Stimulated activated CD8-positive, alpha-beta memory T cell treated with anti-CD3 and anti-CD28 coated beads, Interleukin-7, amount 100 ng/mL, for 4 hours (primary cell): Measurements from ENCODE around the gene TRPC5OS.

Source experiments
- DNase-seq, 2 donors: peaks; one replicate each; pipeline ENCODE4 v3.0.0-alpha.2; 2020; ENCODE audit warnings: low read depth in 2 of 2

Gene TRPC5OS

DNA sequence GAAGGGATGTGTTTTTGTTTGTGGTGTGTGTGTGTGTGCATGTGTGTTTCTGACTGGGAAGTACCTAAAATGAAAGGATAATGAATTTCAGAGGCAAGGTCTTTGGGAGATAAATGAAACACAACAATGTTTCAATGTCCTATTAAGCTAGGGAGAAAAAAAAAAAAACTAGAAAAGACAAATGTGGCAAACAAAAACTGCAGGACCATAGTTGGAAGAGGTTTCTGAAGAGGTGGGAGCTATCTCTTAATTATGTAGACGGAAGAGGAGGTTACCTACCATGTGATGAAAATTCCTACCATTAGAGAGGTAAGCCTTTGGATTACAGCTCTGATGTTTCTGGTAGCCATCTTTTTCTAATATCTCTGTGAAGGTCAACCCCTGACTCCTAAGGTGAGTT is at the start of gene TRPC5OS:
TRPC5OS (plus strand) TSS at position 301 of the 400 bp plus-strand sequence. CDS start 25,669 bp downstream, outside the sequence.
- DNase-seq, result no peak

DNA sequence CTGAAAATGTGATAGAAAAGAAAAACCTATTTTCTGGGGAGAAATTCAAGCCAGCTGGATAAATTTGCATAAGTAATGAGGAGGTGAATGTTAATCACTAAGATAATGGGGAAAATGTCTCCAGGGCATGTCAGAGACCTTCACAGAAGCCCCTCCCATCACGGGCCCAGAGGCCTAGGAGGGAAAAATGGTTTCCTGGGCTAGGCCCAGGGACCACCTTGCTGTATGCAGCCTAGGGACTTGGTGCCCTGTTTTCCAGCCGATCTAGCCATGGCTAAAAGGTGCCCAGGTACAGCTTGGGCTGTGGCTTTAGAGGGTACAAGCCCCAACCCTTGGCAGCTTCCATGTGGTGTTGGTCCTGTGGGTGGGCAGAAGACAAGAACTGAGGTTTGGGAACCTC is 46.6 kb upstream of the TRPC5OS start:
- DNase-seq, result no peak

DNA sequence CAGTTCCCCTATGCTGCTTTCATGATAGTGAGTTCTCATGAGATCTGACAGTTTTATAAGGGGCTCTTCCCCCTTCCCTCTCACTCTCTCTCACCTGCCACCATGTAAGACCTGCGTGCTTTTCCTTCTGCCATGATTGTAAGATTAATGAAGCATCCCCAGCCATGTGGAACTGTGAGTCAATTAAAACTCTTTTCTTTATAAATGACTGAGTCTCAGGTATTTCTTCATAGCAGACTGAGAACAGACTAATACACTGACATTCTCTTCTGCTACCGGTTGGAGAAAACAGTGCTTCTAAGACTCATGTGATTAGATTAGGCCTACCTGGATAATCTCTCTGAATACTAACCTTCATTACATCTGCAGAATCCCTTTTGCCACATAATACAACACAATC is 45.4 kb upstream of the TRPC5OS start:
- DNase-seq, result no peak

DNA sequence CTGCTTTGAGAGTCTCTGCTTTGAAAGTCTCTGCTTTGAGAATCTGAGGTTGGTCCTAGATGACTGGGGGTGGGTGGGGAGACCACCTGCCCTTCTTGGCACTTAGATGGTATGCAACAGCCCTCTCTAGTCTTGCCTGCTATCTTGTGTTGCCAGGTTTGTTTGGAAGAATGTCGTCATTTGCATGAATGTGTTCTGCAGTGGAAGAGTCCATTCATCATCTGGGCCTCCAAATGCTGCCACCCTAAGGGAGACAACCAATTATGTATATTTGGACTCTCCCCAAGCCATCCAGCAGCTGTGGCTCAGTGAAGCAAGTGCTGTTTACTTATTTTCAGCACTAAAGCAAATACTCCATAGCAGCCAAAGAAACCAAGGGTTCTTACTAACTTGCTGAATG is 44.6 kb upstream of the TRPC5OS start:
- DNase-seq, result no peak

DNA sequence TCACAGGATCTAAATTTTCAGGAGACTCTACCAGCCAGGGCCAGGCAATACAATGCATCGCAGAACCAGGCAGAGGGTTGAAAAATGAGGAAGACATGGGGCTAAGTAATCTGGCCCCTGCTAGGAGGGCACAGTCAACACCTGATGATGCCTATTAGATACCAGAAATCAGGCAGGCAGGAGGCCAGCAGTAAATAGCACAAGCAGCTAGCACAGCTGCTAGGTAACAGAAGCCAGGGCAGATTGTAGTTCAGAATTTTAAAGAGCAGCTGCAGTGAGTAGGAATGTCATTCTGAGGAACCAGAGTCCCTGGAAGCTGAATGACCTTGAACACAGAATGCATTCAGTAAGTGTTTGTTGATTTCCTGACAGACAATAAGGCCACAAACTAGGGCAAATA is 38.8 kb upstream of the TRPC5OS start:
- no peak for DNase-seq

DNA sequence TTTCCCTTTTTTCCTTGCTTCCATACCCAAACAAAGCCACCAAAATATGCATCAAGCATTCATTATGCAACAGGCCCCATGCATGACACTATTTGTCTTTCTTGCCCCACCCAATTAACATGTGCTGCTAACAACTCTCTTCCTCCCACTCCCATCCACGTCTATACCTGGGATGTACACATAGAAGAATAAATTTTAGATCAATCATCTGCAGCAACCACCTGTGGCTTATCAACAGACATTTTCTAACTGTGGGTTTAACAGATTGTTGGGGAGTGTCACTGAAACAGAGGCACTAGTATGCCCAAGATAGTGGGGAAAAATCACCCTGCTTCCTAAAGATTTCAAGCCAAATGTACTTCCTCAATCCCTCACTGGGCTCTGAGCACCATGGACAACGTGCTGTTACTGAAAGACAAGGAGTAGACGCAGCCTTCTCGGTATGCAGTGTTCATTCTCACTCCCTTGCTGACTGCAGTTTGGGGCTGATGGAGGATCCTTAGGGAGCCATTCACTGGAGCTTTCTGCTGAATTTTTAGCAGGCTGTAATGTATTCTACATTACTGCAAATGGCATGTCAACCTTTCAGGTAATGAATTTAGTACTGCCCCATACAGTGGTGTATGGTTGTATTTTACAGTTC is 28.4 kb upstream of the TRPC5OS start:
- no peak for DNase-seq

DNA sequence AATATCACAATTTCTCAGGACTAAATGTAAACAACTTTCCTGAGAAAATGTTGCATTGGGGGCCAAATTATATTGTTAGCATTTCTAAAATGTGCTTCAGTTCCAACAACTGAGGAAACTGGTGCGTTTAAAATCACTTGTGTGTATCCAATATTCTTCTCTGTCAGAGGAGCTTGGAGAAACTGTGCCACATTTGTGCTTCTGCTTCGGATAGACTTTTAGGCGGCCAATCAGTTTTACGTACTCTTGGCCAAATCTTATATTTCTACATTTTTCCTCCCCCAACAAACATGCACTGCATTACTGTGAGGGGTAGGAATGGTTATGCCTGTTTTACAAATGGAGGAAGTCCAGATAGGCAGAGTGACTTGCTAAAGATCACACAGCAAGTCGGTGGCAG is 27.4 kb upstream of the TRPC5OS start:
- DNase-seq, result no peak

DNA sequence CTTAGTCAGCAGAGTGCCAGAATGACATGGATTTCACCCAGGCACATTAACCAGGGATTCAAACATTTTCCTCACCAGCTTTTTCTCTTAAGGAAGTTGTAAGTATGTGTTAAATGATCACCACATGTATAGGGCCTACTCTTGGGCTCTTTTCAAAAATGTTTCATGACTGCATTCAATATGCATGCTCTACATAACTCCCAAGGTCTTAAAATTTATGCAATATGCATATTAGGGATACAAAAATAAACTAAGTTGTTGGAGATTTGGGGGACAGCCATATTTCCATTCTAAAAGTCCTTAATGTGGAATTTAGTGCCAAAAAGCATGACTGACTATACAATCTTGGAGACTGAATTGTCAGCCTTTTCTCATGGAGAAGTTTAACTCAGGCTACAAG is 25.0 kb upstream of the TRPC5OS start:
- DNase-seq, result no peak

DNA sequence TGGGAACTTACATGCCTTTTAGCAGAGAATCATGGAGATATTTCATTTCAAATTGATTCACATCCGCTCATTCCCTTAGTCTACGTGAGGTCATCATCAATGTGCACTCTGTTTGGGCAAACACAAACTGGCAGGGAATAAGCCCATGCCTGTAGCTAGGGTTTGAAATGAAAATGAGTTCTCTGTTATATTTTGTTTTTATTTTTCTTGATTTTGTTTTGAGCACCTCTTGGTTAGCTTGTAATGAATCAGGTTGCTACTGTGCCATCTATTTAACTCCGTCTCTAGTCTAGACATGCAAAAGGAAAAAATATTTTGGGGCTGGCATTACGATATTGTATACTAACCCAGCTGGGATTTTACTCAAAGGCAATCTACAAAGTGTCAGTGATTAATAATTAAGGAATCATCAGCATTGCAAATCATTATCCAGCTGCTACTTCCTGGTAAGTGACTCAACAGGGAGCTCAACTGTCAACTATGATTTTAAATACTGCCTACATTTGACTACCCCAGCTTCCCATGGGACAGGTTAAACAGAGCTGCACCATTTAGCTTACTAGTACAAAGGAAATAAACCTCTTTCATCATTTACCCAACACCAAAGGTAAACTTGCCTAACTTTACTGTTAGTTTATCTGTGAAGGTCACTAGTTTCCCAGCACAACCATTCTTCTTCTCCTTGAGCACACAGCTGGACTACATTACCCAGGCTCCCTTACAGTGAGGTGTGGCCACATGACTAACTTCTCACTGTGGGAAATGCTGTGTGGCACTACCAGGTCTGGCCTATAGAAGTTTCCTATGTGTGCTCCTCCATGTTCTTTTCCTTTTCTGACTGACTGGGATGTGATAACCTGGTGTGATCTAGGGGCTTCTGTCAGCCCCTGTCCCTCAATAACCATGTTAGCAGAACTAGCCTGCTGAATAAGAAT is 21.2 kb upstream of the TRPC5OS start:
- DNase-seq, result no peak

DNA sequence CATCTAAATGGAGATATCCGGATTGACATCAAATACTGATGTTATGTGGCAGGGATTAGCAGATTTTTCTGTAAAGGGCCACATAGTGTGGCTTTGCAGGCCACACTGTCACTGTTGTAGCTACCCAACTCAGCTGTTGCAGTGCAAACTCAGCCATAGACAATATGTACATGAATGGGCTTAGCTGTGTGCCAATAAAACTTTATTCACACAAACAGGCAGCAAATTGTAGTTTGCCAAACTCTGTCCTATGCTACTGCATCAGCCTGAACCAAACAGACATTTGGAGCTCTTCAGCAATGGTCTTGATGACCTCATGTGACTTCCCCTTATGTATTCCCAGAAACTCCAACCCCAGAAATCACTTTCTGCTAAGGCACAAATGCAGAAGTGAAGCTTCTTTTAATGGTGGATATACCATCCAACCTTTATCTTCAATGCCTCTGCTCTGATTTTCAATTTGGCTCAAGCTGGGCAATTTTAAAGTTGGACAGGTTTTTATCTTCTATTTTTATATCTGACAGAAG is 18.4 kb upstream of the TRPC5OS start:
- DNase-seq, result no peak

DNA sequence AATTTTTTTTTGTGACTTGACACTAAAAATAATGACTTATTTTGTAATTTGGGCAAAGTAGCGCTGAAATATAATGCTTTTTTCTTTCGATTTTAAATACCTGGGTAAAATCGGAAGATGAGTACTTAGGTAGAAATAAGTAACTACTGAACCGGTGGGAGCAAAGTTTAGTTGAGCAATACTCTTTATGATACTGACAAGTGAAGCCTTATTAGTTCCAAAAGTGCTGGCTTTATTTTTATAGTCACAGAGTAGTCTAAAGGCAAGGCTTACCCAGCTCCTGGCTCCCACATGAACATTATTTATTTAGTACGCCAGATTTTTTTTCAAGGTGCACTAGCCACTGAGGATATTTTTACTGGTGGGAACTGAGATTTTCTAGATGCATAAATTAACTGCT is 14.4 kb upstream of the TRPC5OS start:
- DNase-seq, result no peak

DNA sequence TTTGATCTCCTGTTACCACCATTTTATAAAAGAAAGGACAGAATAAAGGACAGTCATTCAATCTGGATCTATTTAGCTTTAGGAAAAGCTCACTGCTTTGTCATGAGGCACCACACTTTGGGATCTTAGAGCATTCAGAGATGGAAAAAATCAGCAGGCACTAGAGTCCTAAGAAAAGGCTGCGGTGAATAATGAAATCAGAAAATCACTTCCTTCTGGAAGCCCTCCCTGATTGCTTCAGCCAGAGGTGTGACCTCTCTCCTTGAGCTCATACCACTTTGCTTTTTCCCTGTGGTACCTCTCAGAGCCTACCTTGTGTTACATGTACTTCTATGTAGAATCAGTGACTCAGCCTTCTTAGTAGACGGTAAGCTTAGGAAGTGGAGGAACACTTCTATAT is 8.7 kb upstream of the TRPC5OS start:
- DNase-seq, result no peak

DNA sequence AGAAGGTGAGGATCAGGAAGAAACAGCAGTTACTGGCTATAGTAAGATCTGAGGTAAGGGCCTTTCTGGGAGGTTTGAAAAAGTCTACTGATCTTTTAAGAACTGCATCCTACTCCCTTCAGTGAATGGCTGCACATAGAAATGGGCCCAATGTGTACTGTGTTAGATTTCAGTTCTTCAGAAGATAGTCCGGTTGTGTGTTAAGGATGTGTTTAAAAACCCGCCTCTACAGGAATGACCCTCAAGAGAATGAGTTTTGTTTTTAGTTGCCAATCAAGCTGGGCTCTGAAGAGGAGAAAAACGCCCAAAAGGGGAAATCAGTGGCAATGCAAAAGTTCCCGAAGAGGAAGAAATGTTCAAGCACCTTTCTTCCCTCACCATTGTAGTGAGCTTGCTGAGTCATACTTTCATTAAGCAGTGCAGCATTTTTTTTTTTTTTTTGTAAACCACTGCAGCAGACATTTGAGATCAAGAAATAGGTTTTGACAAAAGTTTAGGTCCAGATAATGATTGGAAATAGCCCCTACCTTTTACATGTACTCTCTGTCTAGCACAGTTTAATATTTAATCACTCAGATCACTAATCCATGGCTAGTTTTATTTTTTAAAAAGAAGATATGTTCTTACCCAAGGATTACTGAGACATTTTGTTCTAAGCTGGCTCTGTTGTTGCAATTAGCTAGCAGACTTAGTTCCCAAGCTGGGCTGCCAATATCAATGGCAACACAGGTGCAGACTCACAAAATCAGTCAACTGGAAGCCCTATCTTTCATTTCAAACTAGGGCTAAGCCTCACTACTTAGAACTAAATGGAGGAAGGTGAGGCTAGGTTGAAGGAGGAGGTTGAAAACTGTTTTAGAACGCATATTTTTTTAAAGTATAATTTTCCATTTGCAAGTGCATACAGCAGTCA is 7.0 kb upstream of the TRPC5OS start:
- DNase-seq, result no peak

DNA sequence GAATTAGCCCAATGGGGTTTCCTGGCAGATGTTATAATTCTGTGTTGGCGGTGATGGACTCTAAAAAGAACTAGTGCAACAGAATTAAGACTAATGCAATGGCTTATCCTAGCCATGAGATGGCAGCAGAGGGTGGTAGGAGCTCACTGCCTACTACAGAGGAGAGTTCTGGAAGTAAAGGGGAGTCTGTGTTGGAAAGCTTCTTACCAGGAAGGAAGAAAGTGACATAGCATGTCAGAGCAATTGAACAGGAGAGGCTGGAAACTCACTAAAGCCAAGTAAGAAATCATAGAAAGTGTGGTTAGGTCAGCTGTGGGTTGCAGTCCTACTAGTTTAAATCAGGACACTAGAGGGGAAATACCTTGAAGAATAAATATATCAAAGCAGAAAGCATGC is 6.3 kb upstream of the TRPC5OS start:
- no peak for DNase-seq

DNA sequence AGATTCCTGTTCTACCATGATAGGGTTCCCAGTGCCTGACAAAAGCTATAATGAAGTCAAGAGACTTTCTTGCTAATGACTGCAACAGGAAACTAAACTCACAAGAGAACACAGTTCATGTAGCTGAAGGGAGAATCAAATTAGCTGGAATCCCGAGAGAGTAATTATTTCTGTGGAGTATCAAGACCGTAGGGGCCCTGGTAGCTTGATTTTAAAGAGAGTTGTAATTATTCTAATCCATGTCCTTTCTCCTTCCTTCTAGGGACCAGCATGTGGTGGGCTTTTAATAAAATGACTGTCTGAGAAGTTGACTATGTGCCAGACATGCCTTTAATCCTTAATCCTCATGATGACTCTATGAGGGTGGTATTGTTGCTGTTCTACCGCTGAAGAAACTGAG is 1.7 kb upstream of the TRPC5OS start:
- no peak for DNase-seq

DNA sequence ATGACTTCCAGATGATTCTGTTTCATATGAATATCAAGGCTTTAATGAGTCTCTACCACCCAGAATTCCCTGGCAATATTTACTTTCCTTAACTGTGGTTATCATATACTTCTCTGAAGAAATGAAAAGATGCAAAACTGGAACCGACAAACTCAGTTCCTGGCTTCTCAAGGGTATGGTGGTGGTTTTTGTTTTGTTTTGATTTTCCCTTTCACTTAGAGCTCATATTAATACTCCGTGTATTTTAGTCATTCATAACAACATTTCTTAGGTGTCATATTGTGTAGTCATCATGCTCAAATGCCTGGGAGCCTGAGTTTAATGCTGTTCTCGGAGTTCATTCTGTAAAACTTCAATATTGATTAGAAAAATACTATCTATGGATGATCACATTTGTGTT is 665 bp downstream of the TRPC5OS start:
- DNase-seq, result no peak

DNA sequence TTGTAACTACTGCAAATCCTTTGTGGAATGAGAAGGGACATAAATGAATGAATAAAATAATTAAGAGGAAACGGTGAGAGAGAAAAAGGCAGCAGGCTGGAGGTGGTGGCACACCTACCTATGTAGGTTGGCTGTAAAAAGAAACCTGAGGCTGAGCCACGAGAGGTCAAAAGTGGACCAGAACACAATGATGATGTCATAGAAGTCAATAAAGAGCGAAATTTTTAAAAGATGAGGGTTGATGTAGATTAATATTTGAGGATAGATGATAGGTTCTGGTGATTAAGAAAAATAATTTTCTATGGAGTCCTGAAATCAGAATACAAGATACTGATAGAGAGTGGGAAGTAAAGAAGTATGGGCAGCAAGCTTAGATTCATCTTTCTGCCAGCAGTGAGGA is 1.7 kb downstream of the TRPC5OS start:
- no peak for DNase-seq

DNA sequence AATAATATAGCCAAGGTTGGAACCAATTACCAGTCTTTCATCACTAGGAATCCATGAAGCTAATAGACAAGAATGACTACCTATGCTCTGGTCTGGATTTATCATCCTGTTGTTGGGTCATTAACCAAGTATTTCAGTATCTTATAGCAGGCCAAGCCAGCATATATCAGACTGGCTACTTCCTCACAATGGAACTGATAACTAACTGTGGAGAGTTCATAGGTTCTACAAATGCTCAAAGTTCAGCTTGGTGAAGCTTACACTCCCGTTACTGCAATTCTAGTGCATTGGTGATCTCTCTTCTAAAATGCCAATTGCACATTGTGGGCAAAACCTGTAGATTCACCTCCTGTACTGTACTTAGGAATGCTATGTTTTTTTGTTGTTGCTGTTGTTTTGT is 4.8 kb downstream of the TRPC5OS start:
- DNase-seq, result no peak

DNA sequence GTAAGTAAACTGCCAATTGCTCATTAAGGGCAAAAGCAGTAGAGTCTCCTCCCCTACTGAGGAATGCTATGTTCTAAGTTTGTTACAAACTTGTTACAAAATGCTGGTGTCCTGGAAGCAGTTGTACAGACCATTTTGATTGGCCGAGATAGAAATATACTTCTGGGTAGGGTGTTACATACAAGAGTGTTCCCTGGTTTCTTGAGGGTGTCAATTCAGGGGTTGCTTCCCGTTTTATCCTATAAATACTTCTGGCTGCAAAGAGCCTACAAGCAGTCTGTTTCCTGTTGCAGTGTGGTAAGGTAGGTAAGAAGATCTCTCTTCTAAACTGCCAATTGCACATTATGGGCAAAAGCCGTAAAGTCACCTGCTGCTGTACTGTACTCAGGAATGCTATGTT is 5.7 kb downstream of the TRPC5OS start:
- DNase-seq, result no peak

DNA sequence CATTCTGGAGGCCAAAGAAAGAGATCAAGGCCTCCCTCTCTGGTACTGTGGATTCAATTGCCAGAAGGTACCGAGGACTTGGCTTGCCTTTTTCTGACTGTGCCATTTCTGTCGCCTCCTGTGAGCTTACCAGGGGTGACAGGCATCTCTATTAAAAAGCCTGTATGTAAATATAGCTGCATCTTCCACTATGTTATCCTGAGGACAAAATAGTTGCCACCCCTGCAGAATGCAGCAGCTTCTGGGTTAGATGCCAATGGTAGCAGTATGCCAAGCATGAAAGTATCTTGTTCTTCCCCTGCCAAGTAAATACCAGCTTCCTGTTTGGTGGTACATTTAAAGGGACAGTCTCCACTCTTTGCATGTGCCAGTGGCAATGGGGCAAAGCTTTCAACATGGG is 10.7 kb downstream of the TRPC5OS start:
- DNase-seq, result no peak

DNA sequence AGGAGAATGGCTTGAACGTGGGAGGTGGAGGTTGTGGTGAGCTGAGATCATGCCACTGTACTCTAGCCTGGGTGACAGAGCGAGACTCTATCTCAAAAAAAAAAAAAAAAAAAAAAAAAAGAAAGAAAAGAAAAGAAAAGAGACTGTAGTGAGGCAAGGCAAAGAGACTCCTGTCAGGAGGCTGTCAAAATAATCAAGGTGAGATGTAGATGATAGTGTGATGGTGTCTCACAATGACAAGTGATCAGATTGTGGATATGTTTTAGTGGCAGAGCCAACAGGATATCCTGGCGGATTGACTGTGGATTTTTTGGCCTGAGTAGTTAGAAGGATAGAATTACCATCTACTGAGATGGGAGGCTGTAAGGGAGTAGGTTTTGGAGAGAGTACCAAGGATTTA is 12.6 kb downstream of the TRPC5OS start:
- DNase-seq, result no peak

DNA sequence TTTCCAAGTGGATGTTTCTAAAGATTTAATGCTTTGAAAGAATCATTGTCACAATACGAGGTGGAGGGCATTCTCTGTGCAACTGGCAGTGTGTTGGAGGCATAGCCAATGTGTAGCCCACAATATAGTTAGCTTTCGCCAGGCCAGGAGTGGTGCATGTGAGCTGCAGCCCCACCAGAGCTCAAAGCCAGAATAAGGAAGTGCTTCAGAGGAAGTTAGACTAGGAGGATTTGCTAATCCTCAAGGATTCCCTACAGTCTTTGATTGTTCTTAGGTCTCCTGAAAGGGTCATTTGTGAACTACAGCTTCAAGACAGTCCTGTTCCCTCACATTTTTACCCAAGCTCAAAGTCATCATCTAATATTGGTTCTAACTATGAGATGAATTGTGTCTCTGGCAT is 16.4 kb downstream of the TRPC5OS start:
- DNase-seq, result no peak
